GM21390 (cell line): Measurements from ENCODE around the gene RIPOR2.

Experiments
- ATAC-seq: cut with Tn5 transposase; IDR thresholded peaks from one replicate; pipeline ENCODE4 v1.9.1; 2021; ENCODE audit not compliant: unreplicated experiment

Gene RIPOR2

DNA sequence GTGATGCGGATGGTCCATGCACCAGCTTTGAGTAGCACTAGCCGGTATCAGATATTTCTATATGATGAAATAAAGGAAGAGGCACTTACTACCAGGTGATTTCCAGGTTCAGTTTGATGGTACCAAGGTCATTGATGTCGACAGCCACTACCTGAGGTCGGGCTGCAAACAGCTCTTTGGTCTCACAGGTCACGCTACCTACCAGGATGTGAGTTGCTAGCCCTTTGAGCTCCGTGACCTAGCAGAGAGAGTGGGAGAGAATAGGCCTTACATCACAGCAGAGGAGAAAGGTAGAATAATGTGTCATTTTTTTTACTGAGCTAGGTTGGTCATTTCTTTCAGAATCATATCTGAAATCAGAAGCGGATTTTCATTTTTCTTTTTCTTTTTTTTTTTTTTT is 86.0 kb downstream of the RIPOR2 start:
- ATAC-seq, result no peak

DNA sequence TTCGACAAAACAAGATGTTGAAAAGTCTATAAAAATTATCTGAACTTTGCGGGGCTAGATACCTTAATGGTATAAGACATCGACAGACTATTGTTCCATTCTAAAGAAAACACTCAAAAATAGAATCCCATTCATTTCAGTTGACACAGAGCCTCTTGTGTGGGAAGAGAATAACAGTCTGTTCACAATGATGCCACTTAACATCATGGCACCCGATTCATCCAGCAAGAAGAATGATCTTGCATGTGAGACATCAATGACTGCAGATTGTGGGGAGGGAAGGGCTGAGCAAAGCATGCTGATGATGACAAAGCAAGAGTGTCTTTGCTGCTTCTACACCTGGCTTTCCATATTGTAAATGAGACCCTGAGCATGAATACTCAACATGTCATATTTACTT is 87.3 kb downstream of the RIPOR2 start:
- no peak for ATAC-seq

DNA sequence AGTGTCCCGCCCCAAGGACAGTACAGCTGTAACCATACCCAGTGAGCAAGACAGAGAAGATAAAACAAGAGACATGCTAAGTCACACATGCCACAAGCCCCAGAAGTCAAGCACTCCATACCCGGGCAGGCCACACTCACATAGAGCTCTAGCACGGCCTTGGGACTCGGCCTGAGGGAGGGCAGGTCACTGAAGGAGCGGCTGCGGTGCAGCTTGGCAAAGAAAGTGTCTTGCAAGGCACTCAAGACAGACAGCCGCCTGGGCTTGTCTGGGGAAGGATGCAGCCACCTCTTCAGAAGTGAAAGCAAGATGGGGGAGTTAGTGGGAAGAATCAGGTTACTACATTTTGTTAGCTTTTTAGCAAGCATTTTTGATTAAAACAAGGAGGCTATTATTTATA is 88.4 kb downstream of the RIPOR2 start:
- no peak for ATAC-seq

DNA sequence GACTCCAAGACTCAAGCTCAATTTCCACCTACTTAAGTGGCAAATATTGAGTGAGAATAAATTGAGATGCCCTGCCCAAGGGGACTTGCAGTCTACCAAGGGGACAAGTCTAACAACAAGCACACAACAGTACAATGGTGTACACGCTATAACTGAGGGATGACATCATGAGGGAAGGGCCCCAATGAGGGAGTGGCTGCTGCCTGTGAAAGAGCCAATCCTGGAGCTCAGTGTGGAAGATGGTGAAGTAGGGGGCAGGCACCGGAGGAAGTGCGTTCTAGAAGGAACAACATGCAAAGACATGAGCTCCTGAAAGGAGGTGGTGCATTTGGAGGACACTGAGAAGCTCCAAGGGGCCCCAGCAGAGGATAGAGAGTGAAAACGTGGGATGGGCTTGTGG is 90.2 kb downstream of the RIPOR2 start:
- ATAC-seq, result no peak

GRCh38 chr6:24844903-24845302 is 90.9 kb downstream of the RIPOR2 start:
- no peak for ATAC-seq

DNA sequence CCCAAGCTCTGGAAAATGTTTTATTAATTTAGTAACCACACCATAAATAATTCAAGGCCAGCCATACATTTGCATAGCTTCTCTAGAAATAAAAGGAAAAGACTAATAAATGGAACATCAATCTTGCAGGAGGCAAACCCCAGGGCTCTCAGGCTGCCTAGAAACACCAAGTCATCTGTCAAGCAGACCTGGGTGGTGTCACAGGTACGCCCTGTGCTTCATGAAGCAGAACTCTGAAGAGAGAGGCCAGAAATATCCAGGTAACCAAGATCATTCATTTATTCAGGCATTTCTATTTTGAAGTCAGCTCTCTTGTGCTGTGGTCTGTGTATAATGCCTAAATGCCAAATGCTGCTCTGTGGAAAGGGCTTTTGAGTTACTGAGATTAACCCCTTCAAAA is 91.7 kb downstream of the RIPOR2 start:
- ATAC-seq, result no peak

GRCh38 chr6:24840187-24840586 is 95.6 kb downstream of the RIPOR2 start:
- ATAC-seq, result no peak

GRCh38 chr6:24838994-24839393 is 96.8 kb downstream of the RIPOR2 start:
- ATAC-seq, result no peak

- ATAC-seq, result no peak
Observed at GRCh38 chr6:24838081-24838480, 97.7 kb downstream of the RIPOR2 start.

DNA sequence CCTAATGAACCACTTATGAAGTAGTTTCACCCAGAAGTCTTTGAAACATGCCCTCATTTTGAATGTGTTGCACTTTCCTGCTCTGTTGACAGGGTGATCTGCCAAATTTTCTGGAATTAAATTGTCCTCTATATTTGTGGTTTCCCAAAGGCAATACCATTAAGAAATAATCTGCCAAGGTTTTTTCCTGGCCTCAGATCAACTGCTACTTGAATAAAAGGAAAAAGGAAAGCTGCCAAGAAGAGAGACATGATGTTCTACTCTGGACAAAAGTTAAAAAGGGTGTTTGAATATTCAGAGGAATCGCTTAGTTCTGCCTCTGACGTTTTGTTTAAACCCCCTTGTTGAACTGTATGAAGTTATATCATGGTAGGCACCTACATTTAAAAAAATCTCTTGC is 99.7 kb downstream of the RIPOR2 start:
- ATAC-seq, result no peak

DNA sequence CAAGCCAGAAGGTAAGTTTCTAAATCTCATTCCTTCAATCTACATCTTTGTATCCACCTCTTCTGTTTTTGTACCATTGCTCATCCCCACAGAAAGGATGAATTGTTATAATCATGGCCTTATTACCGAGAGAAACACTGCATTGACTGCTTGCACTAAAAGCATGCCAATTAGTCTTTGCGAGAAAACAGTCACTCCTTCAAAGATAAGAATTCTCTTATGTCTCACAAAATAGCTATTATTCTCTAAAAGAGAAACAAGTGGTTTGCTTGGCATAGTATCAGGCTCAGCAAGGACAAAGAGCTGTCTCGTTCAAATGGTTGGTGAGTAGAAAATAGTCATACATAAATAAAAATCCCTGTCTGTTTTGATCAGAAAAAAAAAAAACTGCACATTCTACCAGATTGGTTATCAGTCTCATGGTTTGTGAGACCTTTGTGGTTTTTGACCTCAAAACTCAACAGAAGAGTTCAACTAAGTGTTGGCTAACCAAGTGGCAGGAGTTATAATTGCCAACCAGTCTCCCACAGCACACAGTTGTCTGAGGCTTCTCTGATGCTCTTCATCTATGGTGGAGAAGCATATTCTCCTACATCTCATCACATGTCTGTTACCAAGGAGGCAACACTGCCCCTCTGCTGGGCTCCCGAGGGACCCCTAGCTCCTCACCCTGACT is 101.9 kb downstream of the RIPOR2 start:
- ATAC-seq, result no peak

DNA sequence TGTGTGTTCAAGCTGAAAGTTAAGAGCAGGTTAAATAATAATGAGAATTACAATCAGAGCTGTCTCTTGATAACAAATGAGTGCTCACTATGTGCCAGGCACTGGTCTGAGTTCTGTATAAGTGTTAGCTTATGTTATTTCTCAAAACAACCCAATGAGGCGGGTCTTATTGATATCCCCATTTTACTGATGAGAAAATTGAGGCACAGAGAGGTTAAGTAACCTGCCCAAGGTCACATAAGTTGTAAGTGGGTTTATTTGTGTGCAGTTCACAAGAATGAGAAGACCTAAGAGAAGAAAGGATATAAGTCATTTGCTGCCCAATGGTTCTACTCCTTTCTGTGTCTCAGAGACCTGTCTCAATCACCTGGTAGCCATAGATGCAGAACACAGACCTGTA is 103.0 kb downstream of the RIPOR2 start:
- ATAC-seq, result no peak

- ATAC-seq, result no peak
Observed at GRCh38 chr6:24831771-24832716, 103.7 kb downstream of the RIPOR2 start.

DNA sequence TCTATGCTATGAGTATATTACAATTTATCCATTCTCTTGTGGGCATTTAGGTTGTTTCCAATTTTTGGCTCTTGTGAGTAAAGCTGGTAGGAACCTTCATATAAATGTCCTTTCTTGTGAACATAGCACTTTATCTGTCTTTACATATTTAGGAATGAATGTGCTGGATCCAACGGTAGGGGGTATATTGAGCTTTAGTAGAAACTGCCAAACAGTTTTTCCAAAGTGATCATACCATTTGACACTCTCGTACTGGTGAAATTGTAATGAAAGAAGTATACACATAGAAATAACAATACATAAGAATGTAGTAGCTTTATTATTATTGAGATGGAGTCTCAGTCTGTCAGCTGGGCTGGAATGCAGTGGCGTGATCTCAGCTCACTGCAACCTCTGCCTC is 106.1 kb downstream of the RIPOR2 start:
- no peak for ATAC-seq

DNA sequence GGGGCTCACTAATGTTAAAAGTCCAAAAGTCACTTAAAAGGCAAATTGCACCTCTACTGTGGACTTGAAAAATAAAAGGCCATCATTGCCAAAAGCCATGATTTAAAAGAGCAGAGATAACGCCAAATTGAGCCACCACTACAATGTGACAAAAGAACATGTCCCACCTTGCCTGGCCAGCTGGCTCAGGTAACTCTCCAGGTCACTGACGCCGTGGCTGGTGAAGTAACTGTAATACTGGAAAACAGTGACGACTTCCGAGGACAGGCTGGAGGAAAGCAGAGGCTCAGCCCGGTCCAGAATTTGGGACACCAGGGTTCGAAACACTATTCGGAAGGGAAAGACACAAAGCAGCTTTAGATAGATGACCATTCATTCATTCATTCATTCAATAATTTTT is 107.8 kb downstream of the RIPOR2 start:
- ATAC-seq, result no peak

DNA sequence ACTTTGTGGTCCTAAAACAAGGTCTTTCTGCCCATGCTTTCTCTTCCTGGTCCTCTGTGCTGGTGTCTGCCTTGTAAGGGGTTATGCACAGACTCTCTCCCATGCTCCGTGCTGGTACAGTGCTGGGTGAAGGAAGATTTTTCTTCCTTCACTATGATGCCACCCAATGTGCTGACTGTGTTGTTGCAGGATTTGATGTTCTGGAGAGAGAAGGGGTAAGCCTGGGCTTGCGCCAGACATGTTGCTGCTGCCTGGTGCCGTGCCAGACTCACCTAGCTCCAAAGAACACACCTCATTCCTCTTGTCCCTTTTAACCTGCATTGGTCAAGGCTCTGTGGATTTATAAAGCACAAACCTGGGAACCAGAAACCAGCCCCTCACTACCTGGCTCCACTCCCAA is 108.6 kb downstream of the RIPOR2 start:
- no peak for ATAC-seq

- no peak for ATAC-seq
Observed at GRCh38 chr6:24825130-24825630, 110.6 kb downstream of the RIPOR2 start.

- no peak for ATAC-seq
Observed at GRCh38 chr6:24824142-24824938, 111.4 kb downstream of the RIPOR2 start.

- ATAC-seq, result no peak
Observed at GRCh38 chr6:24823185-24823584, 112.6 kb downstream of the RIPOR2 start.

DNA sequence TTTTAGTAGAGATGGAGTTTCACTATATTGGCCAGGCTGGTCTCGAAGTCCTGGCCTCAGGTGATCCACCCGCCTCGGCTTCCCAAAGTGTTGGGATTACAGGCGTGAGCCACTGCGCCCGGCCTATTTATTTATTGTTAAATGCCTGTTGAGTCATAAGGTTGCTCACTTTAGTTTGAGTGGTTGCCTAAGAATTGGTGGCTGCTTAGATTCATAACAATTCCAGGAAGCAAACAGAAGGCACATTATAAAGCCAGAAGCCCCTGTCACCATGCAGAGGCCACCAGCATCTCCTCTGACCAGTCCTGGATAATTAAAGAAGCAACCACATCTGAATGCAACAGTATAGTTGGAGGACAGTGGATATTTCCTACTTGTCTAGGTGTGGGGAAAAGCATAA is 113.1 kb downstream of the RIPOR2 start:
- no peak for ATAC-seq

GRCh38 chr6:24821860-24822444 is 113.8 kb downstream of the RIPOR2 start:
- no peak for ATAC-seq
